Activated CD4-positive, alpha-beta T cell treated with anti-CD3 and anti-CD28 coated beads, Interleukin-2, Interleukin-6, amounts not matched to agents 100 ng/mL and 50 ng/mL, durations not matched to agents 16 hours and 8 hours (primary cell): Measurements from ENCODE around the gene MYO9B.

ENCODE experiments used
- DNase-seq: peaks from one replicate; pipeline ENCODE4 v3.0.0-alpha.2; 2020

Gene MYO9B

DNA sequence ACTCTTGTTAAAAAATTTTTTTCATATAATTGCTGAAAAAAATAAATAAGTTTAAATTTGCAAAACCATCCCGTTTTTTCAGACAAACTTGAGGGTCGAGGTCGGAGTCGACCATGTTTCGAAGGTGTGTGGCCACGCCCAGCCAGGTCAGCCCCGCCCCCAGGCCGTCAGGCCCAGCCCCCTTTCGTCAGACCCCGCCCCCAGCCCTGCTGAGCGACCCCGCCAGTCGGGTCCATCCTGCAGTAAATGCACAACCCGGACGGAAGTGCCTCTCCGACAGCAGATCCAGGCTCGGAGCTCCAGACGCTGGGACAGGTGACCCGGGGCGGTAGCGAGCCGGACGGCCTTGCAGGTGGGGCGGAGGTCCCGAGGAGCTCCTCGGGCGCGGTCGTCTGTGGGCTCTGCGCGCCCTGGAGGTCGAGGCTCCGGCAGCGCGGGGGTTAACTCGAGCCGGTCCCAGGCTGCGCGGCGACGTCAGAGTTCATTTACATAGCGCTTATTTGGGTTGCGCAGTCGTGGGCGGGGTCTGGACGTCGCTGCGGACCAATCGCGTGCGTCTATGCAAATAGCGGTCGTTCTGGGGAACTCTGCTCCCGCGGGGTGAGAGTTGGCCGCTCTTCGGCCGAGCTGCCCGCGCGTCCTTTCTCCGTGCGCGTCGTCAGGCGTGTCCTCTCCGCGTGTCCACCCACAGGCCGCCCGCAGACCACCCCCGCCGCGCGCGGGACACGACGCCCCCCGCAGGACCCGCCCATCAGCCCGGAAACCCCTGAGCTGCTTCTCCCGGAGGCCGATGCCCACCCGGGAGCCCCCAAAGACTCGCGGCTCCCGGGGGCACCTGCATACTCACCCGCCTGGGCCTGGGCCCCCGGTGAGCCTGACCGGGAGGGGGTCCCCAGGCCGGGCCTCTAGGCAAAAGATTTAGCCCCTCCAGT, 150.7 kb downstream of the MYO9B start, which contains the start of gene OCEL1:
Gene OCEL1 (plus strand): TSS at position 225 of the 932 bp plus-strand sequence. CDS start 22 bp downstream, at position 247.
- peak; percentile 96 for DNase-seq

- no peak for DNase-seq
Observed at GRCh38 chr19:17227798-17228367, 152.3 kb downstream of the MYO9B start.

DNA sequence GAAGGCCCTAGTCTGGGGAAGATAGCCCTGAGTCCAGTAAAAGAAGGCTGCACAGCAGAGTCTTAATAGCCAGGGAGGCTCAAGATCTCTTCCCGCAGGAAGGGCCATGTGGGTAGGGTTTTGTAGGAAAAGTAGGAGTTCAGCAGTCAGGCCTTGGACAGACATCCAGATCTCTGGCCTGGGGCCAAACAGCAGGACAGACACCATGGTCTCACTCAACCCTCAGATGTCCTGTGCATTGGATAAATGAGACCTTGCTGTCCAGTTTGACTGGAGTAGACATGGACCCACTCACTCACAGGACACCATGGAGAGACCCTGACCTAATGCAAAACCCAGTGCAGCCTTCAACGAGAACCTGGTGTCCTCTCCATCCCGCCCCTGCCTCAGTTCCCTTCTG, 154.3 kb downstream of the MYO9B start:
- DNase-seq: no peak

DNA sequence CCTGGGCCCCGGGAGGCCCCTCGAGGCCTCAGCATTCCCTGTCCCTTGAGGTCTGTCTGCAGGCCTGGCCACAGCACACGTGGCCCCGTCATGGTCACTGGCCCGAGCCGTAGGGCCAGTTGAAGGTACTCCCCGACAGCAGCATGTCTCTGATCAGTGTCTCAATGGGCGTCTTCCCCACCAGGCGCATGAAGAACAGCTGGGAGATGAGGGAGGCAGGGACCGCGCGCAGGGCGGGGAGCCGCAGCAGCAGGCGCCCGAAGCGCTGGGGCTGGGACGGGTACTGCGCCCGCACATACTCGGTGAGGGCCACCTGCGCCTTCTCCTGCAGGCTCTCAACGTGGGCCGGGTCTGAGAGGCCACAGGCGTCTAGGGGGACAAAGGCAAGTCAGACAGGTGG, 156.7 kb downstream of the MYO9B start:
- no peak for DNase-seq

GRCh38 chr19:17234911-17235299, 159.3 kb downstream of the MYO9B start:
- DNase-seq: peak; percentile 77

DNA sequence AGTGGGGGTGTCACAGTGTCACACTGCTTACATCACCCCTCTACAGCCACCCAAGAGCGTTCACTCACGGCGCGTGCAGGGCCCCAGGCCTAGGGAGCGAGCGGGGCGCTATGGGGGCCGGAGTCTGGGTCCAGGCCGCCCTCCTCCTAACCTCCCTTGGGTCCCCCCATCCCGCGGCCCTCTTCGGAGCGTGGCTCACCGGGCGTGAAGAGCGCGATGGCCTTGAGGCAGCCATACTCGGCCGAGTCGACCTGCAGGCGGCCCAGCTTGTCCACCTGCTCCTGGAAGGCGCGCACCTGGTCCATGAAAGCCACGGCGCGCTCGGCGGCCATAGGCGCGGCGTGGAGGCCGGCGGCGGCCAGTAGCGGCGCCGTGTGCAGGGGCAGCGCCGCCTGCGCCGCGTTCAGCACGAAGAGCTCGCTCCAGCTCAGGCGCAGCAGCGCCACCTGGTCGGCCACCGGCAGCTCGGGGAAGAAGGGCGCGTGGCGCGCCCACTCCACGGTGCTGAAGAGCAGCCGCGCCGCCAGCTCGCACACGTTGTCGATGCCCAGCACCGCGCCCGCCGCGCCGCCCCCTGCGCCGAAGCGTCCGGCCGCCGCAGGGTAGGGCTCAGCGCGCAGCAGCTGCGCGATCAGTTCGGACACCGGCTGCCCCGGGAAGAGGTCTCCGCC, 159.9 kb downstream of the MYO9B start:
- peak; percentile 79 for DNase-seq

GRCh38 chr19:17235971-17236777, 160.6 kb downstream of the MYO9B start:
- DNase-seq: peak; percentile 51

DNA sequence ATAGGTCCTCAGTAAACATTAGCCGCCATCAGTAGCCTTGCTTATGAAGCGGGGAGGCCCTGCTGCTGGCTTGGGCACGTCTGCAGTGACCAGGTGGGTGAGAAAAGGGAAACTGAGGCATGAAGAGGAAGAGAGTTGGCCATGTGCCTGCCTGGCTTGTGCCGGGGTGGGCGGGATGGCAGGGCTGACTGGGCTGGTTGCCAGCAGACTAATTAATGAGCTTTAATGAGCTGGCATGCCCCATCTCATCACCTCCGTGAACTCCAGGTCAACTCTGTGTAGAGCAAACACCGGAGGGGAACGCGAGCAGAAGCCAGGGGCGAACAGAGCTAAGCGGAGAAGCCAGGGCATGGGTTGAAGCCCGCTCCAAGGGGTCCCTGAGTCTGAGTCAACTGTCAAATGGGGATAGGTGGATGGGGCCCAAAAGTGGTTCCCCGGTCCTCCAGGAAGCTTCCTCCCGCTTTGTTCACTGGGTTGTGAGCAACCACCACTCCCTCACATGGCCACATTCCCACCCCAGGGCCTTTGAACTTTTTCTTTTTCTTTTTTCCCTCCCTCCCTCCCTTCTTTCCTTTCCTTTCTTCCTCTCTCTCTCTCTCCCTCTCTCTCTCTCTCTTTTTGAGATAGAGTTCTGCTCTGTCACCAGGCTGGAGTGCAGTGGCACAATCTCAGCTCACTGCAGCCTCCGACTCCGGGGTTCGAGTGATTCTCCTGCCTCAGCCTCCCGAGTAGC, 161.4 kb downstream of the MYO9B start:
- no peak for DNase-seq

DNA sequence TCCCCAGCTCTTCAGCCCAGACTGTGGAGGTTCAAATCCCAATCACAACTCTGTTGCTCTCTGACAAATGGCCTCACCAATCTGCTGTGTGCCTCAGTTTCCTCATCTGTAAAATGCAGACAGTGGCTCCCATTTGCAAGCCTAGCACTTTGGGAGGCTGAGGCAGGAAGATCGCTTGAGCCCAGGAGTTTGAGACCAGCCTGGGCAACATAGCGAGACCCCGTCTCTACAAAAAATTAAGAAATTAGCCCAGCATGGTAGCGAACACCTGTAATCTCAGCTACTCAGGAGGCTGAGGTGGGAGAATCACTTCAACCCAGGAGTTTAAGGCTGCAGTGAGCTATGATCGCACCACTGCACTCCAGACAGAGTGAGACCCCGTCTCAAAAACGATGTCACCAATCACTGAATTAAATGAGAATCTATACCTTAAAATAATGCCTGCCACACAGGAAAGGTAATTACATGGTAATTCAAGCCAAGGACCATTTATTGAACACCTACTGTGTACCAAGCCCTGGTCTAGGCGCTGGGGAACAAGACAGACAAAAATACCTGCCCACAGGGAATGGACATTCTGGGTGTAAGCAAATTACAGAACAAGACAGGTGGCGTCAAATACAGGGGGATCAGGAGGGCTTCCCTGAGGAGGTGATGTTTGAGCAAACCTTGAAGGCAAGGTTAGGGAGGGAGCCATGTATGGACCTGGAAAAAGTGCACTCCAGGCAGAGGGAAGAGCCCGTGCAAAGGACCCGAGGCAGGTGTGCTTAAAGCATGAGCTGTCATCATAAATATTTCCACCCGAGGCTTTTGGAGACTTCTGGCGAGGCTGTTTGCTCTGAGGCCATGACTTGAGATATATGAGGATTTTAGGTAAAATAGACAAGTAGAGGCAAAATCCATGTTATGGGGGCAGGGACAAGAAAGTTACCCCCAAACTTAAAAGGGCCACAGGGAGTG, 162.4 kb downstream of the MYO9B start:
- no peak for DNase-seq

DNA sequence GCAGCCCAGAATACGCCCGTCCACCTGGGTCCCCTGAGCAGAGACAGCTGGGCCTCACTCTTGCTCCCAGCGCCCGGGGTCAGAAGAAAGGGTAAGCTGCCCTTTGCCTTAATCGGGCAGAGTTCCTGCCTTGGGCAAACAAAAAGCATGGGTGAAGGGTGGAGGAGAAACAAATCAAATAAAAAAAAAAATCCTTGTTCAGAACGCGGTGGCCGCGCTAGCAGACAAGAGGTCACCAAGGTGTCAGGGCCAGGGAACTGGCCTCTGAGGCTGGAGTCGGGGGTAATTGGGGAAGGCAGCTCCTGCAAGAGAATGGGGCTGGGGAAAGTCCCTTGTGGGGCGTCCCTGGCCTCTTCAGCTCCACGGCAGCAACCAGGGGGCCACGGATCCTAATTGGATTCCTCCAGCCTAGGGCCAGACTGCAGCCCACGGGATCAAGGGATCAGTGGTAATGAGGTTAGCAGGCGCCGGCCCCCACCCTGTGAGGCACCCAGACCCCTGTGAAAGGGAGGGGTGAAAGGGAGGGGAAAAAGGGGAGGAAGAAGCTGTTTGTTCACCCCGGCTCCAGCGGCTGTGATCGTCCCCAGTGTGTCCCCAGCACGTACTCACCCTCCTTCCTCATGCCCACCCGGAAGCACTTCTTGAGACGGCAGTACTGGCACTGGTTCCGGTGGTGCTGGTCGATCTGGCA, 164.6 kb downstream of the MYO9B start:
- no peak for DNase-seq

- no peak for DNase-seq
Observed at GRCh38 chr19:17240826-17241399, 165.3 kb downstream of the MYO9B start.

DNA sequence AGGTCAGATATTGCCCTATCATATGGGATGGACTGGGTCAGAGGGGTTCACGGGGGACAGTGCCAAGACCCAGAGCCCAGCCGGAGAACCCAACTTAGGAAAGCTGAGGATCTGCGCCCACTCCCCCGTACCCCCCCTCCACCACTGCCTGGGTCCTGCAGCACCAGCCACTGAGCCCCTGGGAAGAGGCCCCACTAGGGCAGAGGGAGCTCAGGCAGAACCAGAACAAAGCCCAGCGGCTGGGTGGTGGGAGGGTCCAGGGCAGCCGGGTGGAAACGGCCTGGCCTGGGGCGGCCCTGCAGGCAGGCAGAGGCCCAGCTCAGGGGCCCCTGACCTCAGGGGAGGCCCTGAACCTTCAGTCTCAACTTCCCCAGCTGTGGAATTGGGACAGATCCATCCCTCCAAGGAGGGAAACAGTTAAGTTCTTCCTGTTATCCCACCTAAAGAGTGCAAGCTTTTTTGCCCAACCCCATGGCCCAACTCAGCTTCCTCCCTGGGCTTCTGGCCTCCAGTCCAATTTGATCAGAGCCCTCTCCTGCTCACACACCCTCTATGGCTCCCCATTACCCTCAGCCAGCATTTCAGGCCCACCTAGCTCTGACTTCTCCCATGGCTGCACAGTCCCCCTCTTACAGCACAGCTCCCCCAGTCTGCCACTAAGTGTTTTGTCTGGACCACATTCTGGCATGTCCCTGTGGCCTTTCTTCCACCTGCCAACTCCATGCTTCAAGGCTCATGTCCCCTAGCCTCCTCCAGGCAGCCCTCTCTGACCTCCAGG, 167.0 kb downstream of the MYO9B start:
- DNase-seq: no peak

- DNase-seq: no peak
Observed at GRCh38 chr19:17243211-17243829, 167.7 kb downstream of the MYO9B start.

DNA sequence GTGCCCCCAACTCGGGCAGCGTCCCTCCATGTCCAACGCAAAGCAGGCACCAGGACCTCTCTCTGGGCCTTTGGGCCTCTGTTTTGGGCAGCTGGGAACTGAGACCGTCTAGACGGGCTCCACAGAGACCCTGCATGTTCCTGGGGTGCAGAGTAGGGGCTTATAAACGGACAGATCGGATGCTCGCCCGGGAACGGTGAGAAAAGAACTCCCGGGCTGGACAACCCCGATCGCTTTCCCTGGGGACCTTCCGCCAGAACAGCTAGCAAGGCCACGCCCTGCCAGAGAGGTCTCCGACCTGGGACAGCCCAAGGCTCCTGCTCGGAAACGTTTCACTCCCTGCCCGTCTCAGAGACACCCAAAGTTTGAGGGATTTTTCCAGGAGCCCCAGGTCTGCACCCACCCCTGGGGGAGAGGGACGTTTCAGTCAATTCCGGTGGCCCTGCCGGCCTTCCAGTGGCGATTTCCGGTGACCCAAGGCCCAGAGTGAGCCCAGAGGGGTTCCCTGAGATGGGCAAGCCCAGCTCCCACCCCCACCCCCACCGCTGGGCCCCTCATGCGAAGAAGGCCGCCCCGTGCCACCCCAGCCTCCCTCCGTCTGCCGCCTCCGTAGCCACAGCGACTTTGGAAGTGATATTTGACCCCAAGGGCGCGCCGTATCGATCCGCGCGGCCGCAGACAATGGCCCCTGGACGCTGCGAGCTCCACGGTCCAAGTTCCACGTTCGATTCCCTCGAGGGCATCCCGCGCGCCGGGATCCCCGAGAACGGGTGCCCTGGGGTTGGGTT, 168.4 kb downstream of the MYO9B start:
- DNase-seq: no peak

DNA sequence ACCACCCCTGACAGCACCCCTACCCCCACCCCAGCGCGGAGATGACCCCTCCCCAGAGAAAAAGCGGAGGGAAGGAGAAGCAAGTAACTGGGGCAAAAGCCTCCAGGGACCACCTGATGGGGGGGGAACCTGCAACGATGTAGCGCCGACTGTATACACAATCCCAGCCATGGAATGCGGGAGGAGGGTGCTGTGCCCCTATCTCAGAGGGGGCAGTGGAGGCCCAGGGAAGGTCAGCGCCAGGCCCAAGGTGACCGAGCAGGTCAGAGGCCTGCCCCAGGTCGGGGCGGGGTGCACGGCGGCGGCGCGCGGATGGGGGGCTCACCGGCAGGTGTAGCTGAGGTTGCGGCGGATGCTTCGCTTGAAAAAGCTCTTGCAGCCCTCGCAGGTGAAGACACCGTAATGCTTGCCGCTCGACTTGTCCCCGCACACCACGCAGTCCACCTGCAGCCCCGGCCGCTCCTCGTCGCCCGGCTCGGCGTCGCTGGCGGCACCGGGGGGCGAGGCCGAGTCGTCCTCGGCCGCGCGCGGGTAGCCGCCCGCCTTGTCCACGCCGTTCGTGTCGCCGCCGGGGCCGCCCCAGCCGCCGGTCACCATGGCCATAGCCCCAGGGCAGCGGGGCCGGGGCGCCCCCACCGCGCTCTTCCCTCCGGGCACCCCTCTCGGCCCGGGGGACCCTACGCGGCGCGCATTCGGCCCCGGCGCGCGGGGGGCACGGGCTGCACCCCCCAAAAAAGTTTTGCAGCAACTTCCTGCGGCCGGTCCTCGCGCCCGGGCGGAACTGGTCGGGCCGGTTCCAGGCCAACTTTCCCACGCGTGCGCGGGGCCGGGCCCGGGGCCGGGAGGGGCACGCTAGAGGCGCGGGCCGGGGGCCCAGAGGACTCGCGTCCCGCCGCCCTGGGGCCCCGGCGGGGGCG, 169.3 kb downstream of the MYO9B start:
- DNase-seq: no peak

GRCh38 chr19:17245535-17245984, 170.0 kb downstream of the MYO9B start, which contains the start of gene NR2F6:
NR2F6 (minus strand) TSS chr19:17245919; CDS start chr19:17245220, 699 bp downstream.
- DNase-seq: no peak
